ENCODE data around the gene PCSK7.

PCSK7 gene

GRCh38 chr11:117230999-117231841 lies 653 bp downstream of the PCSK7 start:
- DNase-seq (ENCODE audit: low read depth in 1 of 2, low spot score in 1 of 2): no peak

GRCh38 chr11:117230286-117230961 lies 1.4 kb downstream of the PCSK7 start:
- peak in 1 of 2 donors; percentile 13 for DNase-seq (ENCODE audit: low read depth in 1 of 2, low spot score in 1 of 2)

- DNase-seq (ENCODE audit: low read depth in 1 of 2, low spot score in 1 of 2): no peak
Measured at GRCh38 chr11:117229931-117230285, 2.0 kb downstream of the PCSK7 start.

- no peak for DNase-seq (ENCODE audit: low read depth in 1 of 2, low spot score in 1 of 2)
Measured at GRCh38 chr11:117229411-117229810, 2.5 kb downstream of the PCSK7 start.

- DNase-seq (ENCODE audit: low read depth in 1 of 2, low spot score in 1 of 2): no peak
Measured at GRCh38 chr11:117228091-117228490, 3.8 kb downstream of the PCSK7 start.

GRCh38 chr11:117226388-117227385 lies 5.2 kb downstream of the PCSK7 start:
- no peak for DNase-seq (ENCODE audit: low read depth in 1 of 2, low spot score in 1 of 2)

GRCh38 chr11:117225553-117226170 lies 6.2 kb downstream of the PCSK7 start:
- no peak for DNase-seq (ENCODE audit: low read depth in 1 of 2, low spot score in 1 of 2)

- DNase-seq (ENCODE audit: low read depth in 1 of 2, low spot score in 1 of 2): no peak
Measured at GRCh38 chr11:117223741-117224689, 7.9 kb downstream of the PCSK7 start.

- DNase-seq (ENCODE audit: low read depth in 1 of 2, low spot score in 1 of 2): no peak
Measured at GRCh38 chr11:117222991-117223740, 8.7 kb downstream of the PCSK7 start.

GRCh38 chr11:117221775-117222517 lies 9.9 kb downstream of the PCSK7 start:
- DNase-seq (ENCODE audit: low read depth in 1 of 2, low spot score in 1 of 2): no peak

- no peak for DNase-seq (ENCODE audit: low read depth in 1 of 2, low spot score in 1 of 2)
Measured at GRCh38 chr11:117220999-117221774, 10.7 kb downstream of the PCSK7 start.

GRCh38 chr11:117220568-117220967 lies 11.3 kb downstream of the PCSK7 start:
- DNase-seq (ENCODE audit: low read depth in 1 of 2, low spot score in 1 of 2): no peak

GRCh38 chr11:117219995-117220394 lies 11.9 kb downstream of the PCSK7 start:
- no peak for DNase-seq (ENCODE audit: low read depth in 1 of 2, low spot score in 1 of 2)

GRCh38 chr11:117219455-117219854 lies 12.4 kb downstream of the PCSK7 start:
- DNase-seq (ENCODE audit: low read depth in 1 of 2, low spot score in 1 of 2): no peak

- no peak for DNase-seq (ENCODE audit: low read depth in 1 of 2, low spot score in 1 of 2)
Measured at GRCh38 chr11:117219001-117219400, 12.9 kb downstream of the PCSK7 start.

GRCh38 chr11:117218133-117218915 lies 13.5 kb downstream of the PCSK7 start:
- DNase-seq (ENCODE audit: low read depth in 1 of 2, low spot score in 1 of 2): no peak
